HL-60 (cell line): Measurements from ENCODE around the gene CPO.

ENCODE experiments used
- DNase-seq, 2 experiments: peaks; one replicate each; pipeline ENCODE4 v3.0.0-alpha.2; 2010 to 2020; ENCODE audit warnings: low read depth in 1 of 2, low spot score in 1 of 2
- H3K27ac ChIP-seq: fragments of 250-450 bp; sonication (Bioruptor Pico); replicated peaks from 2 replicates; pipeline ENCODE4 v1.5.1; 2020; ENCODE audit warnings: mild to moderate bottlenecking, moderate library complexity
- H3K27me3 ChIP-seq: fragments of 250-450 bp; sonication (Bioruptor Pico); 2 replicates; pipeline ENCODE4 v1.5.1; 2021; ENCODE audit warnings: mild to moderate bottlenecking, moderate library complexity; ENCODE audit not compliant: insufficient read depth, poor library complexity, severe bottlenecking
- H3K4me3 ChIP-seq: replicated peaks from 2 replicates; pipeline ENCODE4 v1.5.1; 2011; ENCODE audit warnings: mild to moderate bottlenecking, control low read depth, low read length; ENCODE audit not compliant: insufficient read depth
- CTCF ChIP-seq: IDR thresholded peaks from one replicate; pipeline ENCODE4 v1.5.1; 2011; ENCODE audit warnings: low read length, control low read depth, inconsistent platforms; ENCODE audit not compliant: insufficient read depth
- GABPA ChIP-seq: IDR thresholded peaks from 2 replicates; pipeline ENCODE4 v1.6.1; 2012; ENCODE audit warnings: low read depth
- POLR2AphosphoS5 ChIP-seq: IDR thresholded peaks from 2 replicates; pipeline ENCODE4 v1.6.1; 2012; ENCODE audit warnings: low read depth
- REST ChIP-seq: IDR thresholded peaks from 2 replicates; pipeline ENCODE4 v1.6.1; 2012; ENCODE audit warnings: low read depth; ENCODE audit not compliant: insufficient replicate concordance
- SPI1 ChIP-seq: IDR thresholded peaks from 2 replicates; pipeline ENCODE4 v1.6.1; 2012; ENCODE audit warnings: low read depth, mild to moderate bottlenecking, borderline replicate concordance

The CPO gene

DNA sequence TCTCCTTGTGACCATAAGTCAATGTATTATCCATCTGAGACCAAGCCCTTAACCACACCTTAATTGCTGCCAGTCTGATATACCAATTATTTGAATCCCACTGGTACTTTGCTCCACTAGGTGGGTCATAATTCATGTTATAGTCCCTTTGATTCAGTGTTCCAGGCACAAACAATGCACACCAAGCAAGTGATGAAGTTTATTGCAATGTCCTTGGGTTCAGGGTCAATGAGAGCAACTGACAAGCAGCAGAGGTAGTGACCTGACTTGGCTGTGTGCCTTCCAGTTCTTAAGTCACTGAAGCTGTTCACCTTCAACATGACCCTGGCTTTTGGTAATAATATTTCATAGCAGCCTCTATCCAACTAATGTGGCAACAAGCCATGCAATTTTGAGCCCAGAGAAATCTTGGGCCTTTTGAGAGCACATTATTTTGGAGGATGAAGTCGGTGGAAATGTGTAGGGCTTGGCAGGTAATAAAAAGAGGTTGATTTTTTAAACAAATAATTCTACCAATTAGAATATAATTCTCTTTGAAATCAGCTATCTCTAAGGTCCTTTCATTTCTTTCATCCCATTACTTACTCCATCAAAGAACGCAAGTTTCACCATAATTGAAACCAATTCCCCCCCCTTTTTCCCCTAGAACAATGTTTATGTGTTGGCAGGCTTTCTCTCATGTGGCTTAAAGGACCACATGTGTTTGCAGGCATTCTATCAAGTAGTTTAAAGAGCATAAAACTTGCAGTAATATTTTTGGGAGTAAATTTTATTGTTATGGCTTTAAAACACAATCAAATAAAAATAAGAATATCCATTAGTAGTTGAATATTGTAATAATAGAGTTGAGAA, 3.1 kb upstream of the CPO start:
- Histone ChIP-seq H3K27ac (no peak overlapping the region), H3K27me3 (no peaks in the 10 kb centered on the region), H3K4me3 (no peak overlapping the region)
- no peak for DNase-seq
- TF ChIP-seq POLR2AphosphoS5 = no peak
- TF ChIP-seq SPI1 = no peak
- TF ChIP-seq GABPA = no peak
- TF ChIP-seq CTCF = no peak

DNA sequence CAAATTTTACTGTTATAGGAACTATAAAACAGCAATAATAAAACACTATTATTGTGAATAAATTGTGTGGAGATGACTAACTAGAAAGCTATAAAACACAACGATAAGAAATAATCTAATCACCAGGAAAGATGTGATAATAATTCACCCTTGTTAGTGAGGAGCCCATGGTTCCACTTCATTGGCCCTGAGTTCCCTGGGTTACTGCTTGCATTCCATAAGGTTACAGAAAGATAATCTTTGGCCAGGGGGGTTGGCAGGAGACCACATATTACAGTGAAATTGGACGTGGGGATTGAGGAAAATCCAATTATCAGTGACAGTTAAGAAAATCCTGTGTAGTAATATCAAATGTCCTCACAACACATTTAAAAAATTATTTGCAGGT, 2.5 kb upstream of the CPO start:
- TF ChIP-seq GABPA (no peak), CTCF (no peak), REST (no peak)
- no peak overlapping the region for H3K27ac ChIP-seq
- H3K27me3 ChIP-seq = no peaks in the 10 kb centered on the region
- H3K4me3 ChIP-seq = no peak overlapping the region
- DNase-seq = no peak

DNA sequence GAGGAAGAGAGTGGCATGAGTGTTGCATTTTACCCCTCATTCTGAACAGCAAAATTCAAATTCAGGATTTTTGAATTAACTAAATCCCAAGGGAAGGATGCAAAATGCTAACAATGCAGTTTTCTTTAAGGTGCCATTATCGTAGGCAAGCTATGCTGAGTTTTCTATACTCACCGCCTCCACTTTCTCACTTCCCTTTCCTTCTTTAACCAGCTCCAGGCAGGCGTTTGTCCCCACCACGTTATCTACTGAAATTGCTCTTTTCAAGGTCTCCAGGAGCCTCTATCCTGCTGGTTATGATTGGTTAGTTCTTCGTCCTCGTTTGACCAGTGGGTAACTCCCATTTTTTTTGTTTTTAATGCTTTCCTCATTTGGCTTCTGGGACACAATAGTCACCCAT, 1.8 kb upstream of the CPO start:
- H3K27me3 ChIP-seq = no peaks in the 10 kb centered on the region
- no peak overlapping the region for H3K27ac ChIP-seq
- H3K4me3 ChIP-seq = no peak overlapping the region
- DNase-seq = no peak
- TF ChIP-seq POLR2AphosphoS5 = no peak
- TF ChIP-seq SPI1 = no peak
- no peak for TF ChIP-seq REST
- no peak for TF ChIP-seq CTCF
- no peak for TF ChIP-seq GABPA

DNA sequence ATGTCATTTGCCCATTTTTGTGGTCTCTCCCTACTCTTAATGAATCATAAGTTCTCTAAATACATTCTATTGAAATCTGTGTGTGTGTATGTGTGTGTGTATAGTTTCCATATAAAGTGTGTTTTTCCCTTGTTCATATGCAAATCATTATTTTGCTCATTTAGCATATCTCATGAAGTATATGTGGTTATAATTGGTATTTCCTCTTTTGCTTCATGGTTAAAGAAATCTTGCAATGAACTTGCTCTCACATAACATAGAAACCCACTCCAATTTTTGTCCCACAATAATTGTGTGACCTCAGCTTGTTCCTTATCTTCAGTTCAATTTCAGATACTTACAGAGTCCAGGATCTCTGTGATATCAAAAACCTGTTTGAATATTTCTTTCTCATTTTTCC, 1.2 kb downstream of the CPO start:
- no peaks in the 10 kb centered on the region for H3K27me3 ChIP-seq
- no peak overlapping the region for H3K4me3 ChIP-seq
- DNase-seq = no peak
- TF ChIP-seq POLR2AphosphoS5 (no peak), GABPA (no peak), SPI1 (no peak), CTCF (no peak)
- no peak overlapping the region for H3K27ac ChIP-seq
